Endothelial cell of umbilical vein (primary cell): ENCODE data around the gene GDA. TPM values are rescaled to one million over a fixed set of nuclear protein-coding genes. Genes with fewer than 3 reads are reported as not detected.

Experiments used
- BruUV-seq: library from RNA; stranded (reverse); fragments of 400-500 nt; replicated peaks from 2 replicates; lab custom pipeline; 2021; lab: Mats Ljungman, UMichigan
- CTCF ChIA-PET: fragments of 300-600, 350-600 bp; sonication (Branson Sonifier 250); formaldehyde crosslinking; loops from one replicate; lab custom pipeline; 2021; ENCODE audit warnings: antibody characterized with exemption, inconsistent platforms; lab: Charles Lee
- POLR2A ChIA-PET: fragments of 300-600, 350-600 bp; sonication (Branson Sonifier 250); formaldehyde crosslinking; loops from one replicate; lab custom pipeline; 2021; ENCODE audit warnings: antibody characterized with exemption, inconsistent platforms; lab: Charles Lee
- DNase-seq: peaks from one replicate; pipeline ENCODE4 v3.0.0-alpha.2; 2011; ENCODE audit warnings: low read depth, low spot score
- FAIRE-seq: peaks from 2 replicates; lab custom pipeline; 2011; peaks lifted over from hg19 to GRCh38; lab: Jason Lieb, UNC
- H2AFZ ChIP-seq: 2 replicates; pipeline ENCODE4 v1.6.0; 2012; ENCODE audit warnings: low read depth, low read length, control low read depth, inconsistent platforms
- H3K27ac ChIP-seq: 2 replicates; pipeline ENCODE4 v1.5.1; 2011; ENCODE audit warnings: low read depth, mild to moderate bottlenecking, control low read depth, low read length, moderate library complexity; ENCODE audit not compliant: insufficient read depth
- H3K27me3 ChIP-seq, 2 experiments: 2 replicates each; pipeline versions ENCODE4 v1.6.0 to v1.6.1; 2011; ENCODE audit warnings: low read length in 2 of 2, mixed read lengths in 1 of 2; ENCODE audit not compliant: control insufficient read depth in 2 of 2, insufficient read depth in 2 of 2
- H3K36me3 ChIP-seq, 2 experiments: 2 replicates in 1 of 2; 3 replicates in 1 of 2; pipeline ENCODE4 v1.5.1; 2011; ENCODE audit warnings: low read length in 2 of 2, mild to moderate bottlenecking in 1 of 2, moderate library complexity in 1 of 2; ENCODE audit not compliant: control insufficient read depth in 2 of 2, insufficient read depth in 2 of 2; ENCODE audit errors: extremely low read depth in 1 of 2
- H3K4me1 ChIP-seq: 3 replicates; pipeline ENCODE4 v1.5.1; 2011; ENCODE audit warnings: mild to moderate bottlenecking, low read length; ENCODE audit not compliant: control insufficient read depth, insufficient read depth; ENCODE audit errors: extremely low read depth
- H3K4me2 ChIP-seq: 2 replicates; pipeline ENCODE4 v1.6.1; 2011; ENCODE audit warnings: low read length, control low read depth, mixed read lengths; ENCODE audit not compliant: insufficient read depth
- H3K4me3 ChIP-seq, 3 experiments: fragments of 200-600 bp in 1 of 3; sonication (generic), shearing (Covaris generic) in 1 of 3; replicated peaks in 1 of 3; 2 replicates each; pipeline ENCODE4 v1.5.1; 2011 to 2016; ENCODE audit warnings: control low read depth in 3 of 3, low read length in 3 of 3, mild to moderate bottlenecking in 2 of 3, inconsistent platforms in 1 of 3, low read depth in 1 of 3, moderate library complexity in 1 of 3; ENCODE audit not compliant: insufficient read depth in 1 of 3
- H3K79me2 ChIP-seq: 2 replicates; pipeline ENCODE4 v1.6.0; 2012; ENCODE audit warnings: low read length, inconsistent platforms; ENCODE audit not compliant: control insufficient read depth, insufficient read depth
- H3K9ac ChIP-seq: replicated peaks from 2 replicates; pipeline ENCODE3; 2011; ENCODE audit warnings: low read length, control low read depth; ENCODE audit not compliant: insufficient read depth; ENCODE audit errors: extremely low read depth
- H3K9me1 ChIP-seq: replicated peaks from 3 replicates; pipeline ENCODE4 v1.6.0; 2011; ENCODE audit warnings: mild to moderate bottlenecking, low read length; ENCODE audit not compliant: control insufficient read depth, insufficient read depth; ENCODE audit errors: extremely low read depth
- H3K9me3 ChIP-seq: replicated peaks from 2 replicates; pipeline ENCODE4 v1.5.1; 2012; ENCODE audit warnings: low read length, inconsistent platforms; ENCODE audit not compliant: control insufficient read depth, insufficient read depth
- H4K20me1 ChIP-seq: replicated peaks from 2 replicates; pipeline ENCODE3; 2011; ENCODE audit warnings: mild to moderate bottlenecking, low read length; ENCODE audit not compliant: control insufficient read depth, insufficient read depth; ENCODE audit errors: extremely low read depth
- EZH2 ChIP-seq: IDR thresholded peaks from 2 replicates; pipeline ENCODE4 v1.6.1; 2012; ENCODE audit warnings: borderline replicate concordance, low read depth, mild to moderate bottlenecking, moderate library complexity, low read length, inconsistent platforms; ENCODE audit not compliant: severe bottlenecking
- FOS ChIP-seq: IDR thresholded peaks from 2 replicates; pipeline ENCODE4 v1.6.1; 2011; ENCODE audit warnings: mild to moderate bottlenecking, low read length, moderate library complexity, borderline replicate concordance; ENCODE audit not compliant: insufficient read depth
- GATA2 ChIP-seq: IDR thresholded peaks from 2 replicates; pipeline ENCODE4 v1.7.0; 2011; ENCODE audit warnings: low read depth, mild to moderate bottlenecking, moderate library complexity, mixed read lengths, low read length; ENCODE audit not compliant: insufficient read length, insufficient read depth
- JUN ChIP-seq: IDR thresholded peaks from 2 replicates; pipeline ENCODE4 v1.6.1; 2011; ENCODE audit warnings: borderline replicate concordance, low read depth; ENCODE audit not compliant: insufficient read length, insufficient read depth
- MAX ChIP-seq: IDR thresholded peaks from 2 replicates; pipeline ENCODE4 v1.6.1; 2011; ENCODE audit not compliant: insufficient read depth, insufficient read length
- MYC ChIP-seq: IDR thresholded peaks from one replicate; pipeline ENCODE4 v1.6.1; 2011; ENCODE audit warnings: mild to moderate bottlenecking, low read depth, low read length
- POLR2A ChIP-seq: IDR thresholded peaks from 2 replicates; pipeline ENCODE4 v1.6.1; 2012; ENCODE audit warnings: low read depth, mild to moderate bottlenecking, control low read depth, low read length
- POLR2AphosphoS5 ChIP-seq: IDR thresholded peaks from 2 replicates; pipeline ENCODE4 v1.6.1; 2012; ENCODE audit warnings: low read depth, mild to moderate bottlenecking, control low read depth, low read length, moderate library complexity; ENCODE audit not compliant: insufficient read depth
- dilution Hi-C: fragments of 300-500 bp; cut with MboI; formaldehyde crosslinking; loops from one replicate; pipeline ENCODE4 v1.15.0; 2019; ENCODE audit warnings: low sequenced_read_pairs; ENCODE audit not compliant: extremely low pct_ligation_motif_present
- intact Hi-C: fragments of 100-400 bp; cut with micrococcal nuclease; formaldehyde crosslinking; loops from one replicate; pipeline ENCODE4 v1.10.0; 2022
- polyA plus RNA-seq, 4 experiments: library from polyadenylated mRNA; depleted of rRNA in 3 of 4; stranded (reverse) in 3 of 4; unstranded in 1 of 4; fragments of >200 nt; gene quantifications; 2 replicates each; pipeline versions ENCODE4 v1.2.1 to v1.2.3, GENCODE V29; 2011 to 2012; ENCODE audit warnings: missing spikeins in 1 of 4
- total RNA-seq: library from RNA; stranded (reverse); gene quantifications from 2 replicates; pipeline ENCODE4 v1.2.3, GENCODE V29; 2021
- TF ChIP-seq, protein P1 (sequence below), 2 donors: IDR thresholded peaks; 1 replicate in 1 of 2; 2 replicates in 1 of 2; pipeline ENCODE4 v1.5.1; 2011; ENCODE audit warnings: low read length in 2 of 2, mild to moderate bottlenecking in 2 of 2, moderate library complexity in 2 of 2, control low read depth in 1 of 2, inconsistent platforms in 1 of 2, low read depth in 1 of 2; ENCODE audit not compliant: insufficient read depth in 1 of 2; ENCODE audit errors: extremely low read depth in 1 of 2

Gene GDA
- total and polyA plus RNA-seq, 2 donors (not counting 3 experiments of a cell fraction or from before 2014, with no cell fraction given): not detected

DNA sequence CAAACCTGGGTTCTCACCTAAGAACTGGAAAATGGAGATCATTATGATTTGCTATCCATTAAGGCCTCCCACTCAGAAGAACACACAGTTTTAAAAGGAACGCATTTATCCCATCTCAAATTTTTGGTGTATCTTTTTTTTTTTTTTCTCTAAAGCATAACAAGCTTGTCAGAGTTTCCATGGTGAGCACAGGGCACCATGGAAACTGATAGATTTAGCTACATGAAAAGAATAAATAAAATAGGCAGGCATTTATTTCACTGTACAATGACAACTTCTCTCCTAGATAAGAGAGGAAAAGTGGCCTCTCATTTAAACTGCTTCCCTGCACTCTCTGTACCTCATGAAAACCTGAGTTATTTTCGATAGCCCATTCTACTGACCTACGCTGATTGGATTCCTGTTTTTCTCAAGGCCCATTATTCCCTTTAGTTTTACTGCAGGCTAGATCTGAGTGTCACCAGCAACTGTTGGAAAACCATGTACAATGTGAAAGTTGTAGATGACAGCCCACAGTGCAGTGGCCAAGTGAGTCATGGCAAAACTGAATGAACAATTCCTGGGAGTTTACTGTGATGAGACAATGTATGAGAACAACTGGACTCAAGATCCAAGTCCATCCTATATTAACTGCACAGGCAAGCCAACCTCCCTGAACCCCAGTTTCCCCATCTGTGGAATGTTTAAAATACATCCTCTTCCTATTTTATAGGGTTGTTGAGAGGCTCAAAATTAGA, 4.3 kb upstream of the GDA start:
- Histone ChIP-seq H3K4me1 (no peaks in the 10 kb centered on the region), H3K79me2 (no peaks in the 10 kb centered on the region), H3K27me3 (peaks cover 6% of the 10 kb centered on the region in 2 experiments), H3K9ac (no peak overlapping the region), H3K36me3 (no peaks in the 10 kb centered on the region), H2AFZ (no peak overlapping the region), H4K20me1 (no peaks in the 10 kb centered on the region), H3K4me3 (no peak overlapping the region), H3K9me1 (no peaks in the 10 kb centered on the region), H3K9me3 (no peaks in the 10 kb centered on the region), H3K27ac (no peak overlapping the region), H3K4me2 (no peak overlapping the region)
- no peak for FAIRE-seq
- DNase-seq: no peak
- no TSS peak for BruUV-seq
- POLR2A ChIA-PET: no interaction called here
- CTCF ChIA-PET: interaction anchor here (1.0 to 1.2 kb wide), 2 partner anchors 11 to 74 kb away, joined by 3 read pairs; no protein-coding TSS in a partner anchor
- intact Hi-C loops (no loop called here), dilution Hi-C loops (no loop called here)
- TF ChIP-seq JUN: no peak
- TF ChIP-seq POLR2A: no peak
- TF ChIP-seq GATA2: no peak
- no peak for TF ChIP-seq FOS
- TF ChIP-seq MAX: no peak
- TF ChIP-seq POLR2AphosphoS5: no peak
- TF ChIP-seq MYC: no peak
- TF ChIP-seq EZH2: no peak
- TF ChIP-seq, protein P1, sequence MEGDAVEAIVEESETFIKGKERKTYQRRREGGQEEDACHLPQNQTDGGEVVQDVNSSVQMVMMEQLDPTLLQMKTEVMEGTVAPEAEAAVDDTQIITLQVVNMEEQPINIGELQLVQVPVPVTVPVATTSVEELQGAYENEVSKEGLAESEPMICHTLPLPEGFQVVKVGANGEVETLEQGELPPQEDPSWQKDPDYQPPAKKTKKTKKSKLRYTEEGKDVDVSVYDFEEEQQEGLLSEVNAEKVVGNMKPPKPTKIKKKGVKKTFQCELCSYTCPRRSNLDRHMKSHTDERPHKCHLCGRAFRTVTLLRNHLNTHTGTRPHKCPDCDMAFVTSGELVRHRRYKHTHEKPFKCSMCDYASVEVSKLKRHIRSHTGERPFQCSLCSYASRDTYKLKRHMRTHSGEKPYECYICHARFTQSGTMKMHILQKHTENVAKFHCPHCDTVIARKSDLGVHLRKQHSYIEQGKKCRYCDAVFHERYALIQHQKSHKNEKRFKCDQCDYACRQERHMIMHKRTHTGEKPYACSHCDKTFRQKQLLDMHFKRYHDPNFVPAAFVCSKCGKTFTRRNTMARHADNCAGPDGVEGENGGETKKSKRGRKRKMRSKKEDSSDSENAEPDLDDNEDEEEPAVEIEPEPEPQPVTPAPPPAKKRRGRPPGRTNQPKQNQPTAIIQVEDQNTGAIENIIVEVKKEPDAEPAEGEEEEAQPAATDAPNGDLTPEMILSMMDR (IDR thresholded peaks at IDR 0.05; ENCODE audit: extremely low read depth in 1 of 2, insufficient read depth in 1 of 2, low read depth in 1 of 2, low read length in 2 of 2): no peak
